GM21381 (cell line): Measurements from ENCODE around the gene TTC23.

ENCODE experiments used
- ATAC-seq: cut with Tn5 transposase; IDR thresholded peaks from one replicate; pipeline ENCODE4 v1.9.1; 2021; ENCODE audit warnings: mild to moderate bottlenecking, moderate library complexity; ENCODE audit not compliant: unreplicated experiment

The TTC23 gene

DNA sequence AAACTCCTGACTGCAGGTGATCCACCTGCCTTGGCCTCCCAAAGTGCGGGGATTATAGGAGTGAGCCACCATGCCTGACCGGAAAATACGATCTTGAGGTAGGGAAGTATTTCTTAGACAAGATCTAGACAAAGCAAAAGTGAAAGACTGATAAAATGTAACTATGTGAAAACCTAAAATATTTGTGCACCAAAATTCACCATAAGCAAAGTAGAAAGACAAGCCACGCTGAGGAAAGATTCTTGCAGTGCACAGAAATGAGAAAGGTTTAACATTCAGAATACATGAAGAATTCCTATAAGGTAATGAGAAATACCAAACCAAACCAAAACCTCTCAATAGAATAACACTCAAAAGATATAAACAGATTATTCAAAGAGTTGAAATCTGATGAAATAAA lies 108.8 kb downstream of the TTC23 start:
- no peak for ATAC-seq

GRCh38 chr15:99139276-99139675 lies 110.1 kb downstream of the TTC23 start:
- ATAC-seq: no peak

DNA sequence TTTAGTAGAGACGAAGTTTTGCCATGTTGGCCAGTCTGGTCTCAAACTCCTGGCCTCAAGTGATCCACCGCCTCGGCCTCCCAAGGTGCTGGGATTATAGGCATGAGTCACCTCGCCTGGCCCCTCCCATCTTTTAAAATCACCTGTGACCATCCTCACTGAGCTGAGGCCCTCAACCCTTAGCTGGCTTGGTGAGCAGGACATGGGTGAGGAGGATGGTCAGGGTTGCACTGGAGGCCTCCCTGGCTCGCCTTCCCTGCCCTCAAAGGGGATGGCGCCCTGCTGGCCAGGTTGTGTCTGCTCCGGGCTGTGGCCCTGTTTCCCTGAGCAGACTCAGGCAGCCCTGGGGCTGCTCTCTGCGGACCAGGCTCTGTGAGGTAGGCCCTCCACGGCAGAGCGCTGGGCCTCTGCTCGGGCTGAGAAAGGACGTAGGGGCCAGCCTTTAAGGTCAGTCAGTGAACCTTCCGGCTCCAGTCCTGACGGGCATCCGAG lies 110.8 kb downstream of the TTC23 start:
- no peak for ATAC-seq

DNA sequence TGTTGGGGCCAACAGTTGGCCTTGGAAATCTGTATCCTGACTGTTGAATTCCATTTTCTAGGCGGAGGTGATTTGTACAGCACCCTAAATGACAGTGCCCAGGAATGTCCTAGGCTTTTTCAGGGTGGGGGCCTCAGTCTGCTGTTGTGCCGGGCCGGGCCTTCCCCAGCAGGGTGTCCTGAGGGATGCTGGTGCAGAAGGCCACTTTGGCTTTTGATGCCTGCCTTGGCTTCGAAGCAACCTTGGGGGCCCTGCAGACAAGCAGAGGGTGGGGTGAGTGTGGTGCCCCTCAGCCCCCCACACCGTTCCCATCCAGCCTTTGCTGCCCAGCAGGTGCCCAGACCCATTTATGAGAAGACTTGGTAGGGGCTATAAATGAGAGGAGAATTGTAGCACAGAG lies 111.5 kb downstream of the TTC23 start:
- no peak for ATAC-seq

DNA sequence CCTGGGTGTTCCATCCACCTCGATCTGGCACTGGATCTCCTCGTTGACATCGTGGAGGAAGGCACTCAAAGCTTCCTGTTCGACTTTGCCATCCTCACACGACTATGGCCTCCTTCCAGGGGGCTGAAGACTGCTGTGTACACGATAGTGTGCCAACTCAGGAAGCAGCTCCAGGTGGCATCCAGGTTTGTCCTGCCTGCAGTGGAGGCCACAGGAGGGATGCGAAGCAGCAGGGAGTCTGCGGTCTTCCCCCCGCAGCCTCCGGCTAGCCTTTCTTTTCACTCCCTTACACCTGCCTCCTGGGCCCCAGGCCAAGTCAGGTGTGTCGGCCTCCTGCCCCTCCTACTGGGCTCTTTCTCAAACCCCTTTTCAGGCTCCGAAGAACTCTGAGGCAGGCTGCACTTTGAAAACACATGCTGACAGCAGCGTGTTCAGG lies 112.3 kb downstream of the TTC23 start:
- no peak for ATAC-seq

- peak; percentile 76 for ATAC-seq
Measured at GRCh38 chr15:99135194-99135593, 114.2 kb downstream of the TTC23 start.

DNA sequence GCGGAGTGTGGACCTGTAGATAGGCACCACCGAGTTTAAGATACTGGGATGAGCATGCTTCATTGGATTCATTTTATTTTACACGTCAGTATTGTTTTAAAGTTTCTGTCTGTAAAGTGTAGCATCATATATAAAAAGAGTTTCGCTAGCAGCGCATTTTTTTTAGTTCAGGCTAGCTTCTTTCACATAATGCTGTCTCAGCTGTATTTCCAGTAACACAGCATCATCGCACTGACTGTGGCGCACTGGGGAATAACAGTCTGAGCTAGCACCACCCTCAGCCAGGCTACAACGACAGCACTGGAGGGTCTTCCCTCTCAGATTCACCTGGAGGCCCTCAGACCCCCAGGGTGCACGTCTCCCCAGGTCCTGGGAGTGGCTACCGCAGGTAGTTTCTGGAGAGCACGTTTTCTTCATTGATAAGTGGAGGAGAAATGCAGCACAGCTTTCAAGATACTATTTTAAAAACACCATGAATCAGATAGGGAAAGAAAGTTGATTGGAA lies 115.0 kb downstream of the TTC23 start:
- ATAC-seq: no peak

- ATAC-seq: no peak
Measured at GRCh38 chr15:99132634-99133287, 116.6 kb downstream of the TTC23 start.

DNA sequence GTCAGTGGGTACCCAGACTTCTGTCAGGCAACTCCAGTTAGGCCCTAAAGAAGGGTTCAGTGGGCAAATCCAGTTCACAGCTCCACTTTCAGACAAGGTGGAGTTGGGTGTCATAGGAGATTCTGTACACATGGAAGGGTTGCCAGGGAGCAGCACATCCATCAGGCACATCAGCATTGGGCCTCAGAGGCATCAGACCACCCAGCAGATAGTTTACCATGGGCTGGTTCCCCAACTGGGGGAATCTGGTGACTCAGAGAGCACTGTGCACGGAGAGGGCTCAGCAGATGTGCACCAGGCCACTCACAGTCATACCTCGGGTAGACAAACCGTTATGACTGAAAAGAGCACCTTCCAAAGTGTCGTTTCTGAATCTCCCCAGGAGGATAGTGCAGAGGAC lies 117.3 kb downstream of the TTC23 start:
- ATAC-seq: no peak

- no peak for ATAC-seq
Measured at GRCh38 chr15:99131441-99132023, 117.8 kb downstream of the TTC23 start.

GRCh38 chr15:99130765-99131440 lies 118.5 kb downstream of the TTC23 start:
- ATAC-seq: no peak

GRCh38 chr15:99130314-99130713 lies 119.1 kb downstream of the TTC23 start:
- ATAC-seq: no peak

- no peak for ATAC-seq
Measured at GRCh38 chr15:99129644-99130043, 119.7 kb downstream of the TTC23 start.

DNA sequence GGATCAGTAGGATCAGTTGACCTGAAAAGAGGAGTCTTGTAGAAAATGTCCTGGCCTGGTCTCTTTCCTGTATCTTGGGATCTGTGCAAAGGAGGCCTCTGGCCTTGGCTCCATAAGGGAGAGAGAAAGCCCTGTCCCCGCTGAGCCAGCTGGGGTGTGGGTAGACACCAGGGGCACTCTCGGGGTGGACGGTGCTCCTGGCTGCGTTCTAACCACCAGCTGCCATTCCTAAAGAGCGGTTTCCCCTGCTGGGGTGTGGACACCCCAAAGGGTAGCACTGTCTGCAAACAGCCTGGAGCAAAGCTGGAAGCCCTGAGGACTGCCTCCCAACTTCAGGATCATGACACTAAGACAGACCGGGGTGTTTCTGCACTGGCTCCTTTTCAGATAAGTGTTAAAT lies 121.0 kb downstream of the TTC23 start:
- ATAC-seq: no peak

GRCh38 chr15:99127773-99128172 lies 121.6 kb downstream of the TTC23 start:
- ATAC-seq: no peak

GRCh38 chr15:99126930-99127329 lies 122.5 kb downstream of the TTC23 start:
- no peak for ATAC-seq

DNA sequence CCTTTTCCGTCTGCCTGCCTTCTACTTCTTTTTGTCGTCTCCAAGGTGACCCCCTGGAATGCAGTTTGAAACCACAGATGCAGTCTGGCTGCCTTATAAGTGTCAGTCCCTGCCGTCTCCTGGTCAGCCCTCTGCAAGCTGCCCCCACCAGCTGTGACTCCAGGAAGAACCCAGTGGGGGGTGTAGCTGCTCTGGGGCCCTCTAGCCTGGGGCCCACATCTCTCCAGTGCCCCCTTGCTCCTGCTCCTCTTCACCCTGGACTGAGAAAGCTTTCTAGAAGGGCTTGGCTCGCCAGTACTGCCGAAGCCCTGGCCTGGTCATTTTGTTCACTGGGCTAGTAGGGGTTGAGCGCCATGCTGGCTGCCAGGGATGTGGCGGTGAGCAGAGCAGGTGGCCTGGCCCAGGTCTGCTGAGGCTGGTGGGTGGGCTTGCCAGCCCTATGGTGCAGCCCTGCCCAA lies 123.2 kb downstream of the TTC23 start:
- ATAC-seq: no peak

DNA sequence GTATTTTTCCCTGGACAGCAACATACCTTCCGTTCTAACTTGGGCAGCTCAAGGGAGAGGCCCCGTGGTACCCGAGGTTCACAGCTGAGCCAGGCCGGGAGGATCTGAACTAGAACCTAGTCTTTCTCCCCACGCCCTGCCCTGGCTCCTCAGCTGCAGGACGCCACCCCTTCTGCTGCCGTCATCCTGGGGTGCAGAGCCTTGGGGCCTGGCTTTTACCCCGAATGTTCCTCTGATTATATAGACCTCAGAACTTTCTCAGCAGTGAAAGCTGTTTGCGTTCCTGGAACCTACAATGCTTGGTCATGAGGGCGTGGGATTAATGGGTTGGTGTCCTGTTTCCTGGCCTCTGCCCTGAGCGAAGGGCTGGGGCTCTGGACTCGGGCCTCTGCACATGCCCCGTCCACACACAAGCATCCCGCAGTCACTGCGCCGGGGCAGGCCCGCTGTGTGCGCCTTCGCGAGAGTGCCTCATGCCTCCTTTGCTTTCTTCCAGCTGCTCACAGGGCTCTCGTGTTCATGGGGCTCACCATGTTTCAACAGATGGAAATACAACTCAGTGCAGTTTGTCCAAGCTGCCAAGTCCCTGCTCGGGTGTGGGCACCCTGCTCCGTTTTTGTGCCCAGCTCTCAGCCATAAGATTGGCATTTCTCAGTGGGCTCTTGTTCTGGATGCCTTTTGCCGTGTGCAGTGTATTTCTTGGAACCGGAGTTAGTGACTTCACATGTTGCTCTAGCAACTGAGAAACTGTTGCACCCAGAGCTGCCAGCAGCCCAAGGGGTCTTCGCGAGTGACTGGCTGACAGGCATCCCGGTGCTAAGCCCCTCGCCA lies 124.1 kb downstream of the TTC23 start:
- no peak for ATAC-seq

GRCh38 chr15:99124641-99125040 lies 124.7 kb downstream of the TTC23 start:
- ATAC-seq: no peak

DNA sequence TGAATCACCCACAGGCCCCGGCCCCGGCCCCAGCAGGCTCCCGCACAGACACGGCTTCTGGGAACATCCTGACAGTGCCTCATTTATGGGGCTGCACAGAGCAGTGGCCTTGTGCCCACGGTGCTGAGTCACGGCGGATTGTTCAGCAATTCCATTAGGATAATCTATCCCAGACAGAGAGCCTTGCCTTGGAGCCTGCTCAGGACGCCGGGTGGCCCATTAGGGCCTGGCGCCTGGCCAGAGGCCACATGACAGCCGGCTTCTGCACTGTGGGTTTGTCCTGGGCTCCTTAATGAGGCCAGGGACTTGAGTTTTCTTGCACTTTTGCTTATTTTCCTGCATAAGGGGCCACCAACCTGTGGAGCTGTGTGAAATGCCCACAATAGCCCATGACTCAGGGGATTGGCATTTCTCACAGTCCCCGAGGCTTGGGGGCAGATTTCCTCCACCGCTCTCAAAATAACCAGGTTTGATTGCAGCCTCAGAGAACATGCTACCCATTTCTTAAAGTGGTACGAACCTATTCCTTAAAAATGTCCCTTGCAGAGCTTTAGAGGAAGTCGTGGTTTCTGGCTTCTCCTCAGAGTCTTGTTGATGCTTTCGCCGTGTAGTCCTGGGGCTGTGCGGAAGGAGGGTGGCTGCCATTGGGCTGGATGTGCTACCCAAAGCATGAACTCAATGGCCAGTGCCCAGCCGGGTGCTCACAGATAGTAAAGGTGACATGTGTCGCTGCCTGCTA lies 125.5 kb downstream of the TTC23 start:
- no peak for ATAC-seq
